NCI-H128 (cell line): ENCODE data around the gene MMP28.

ENCODE experiments used
- DNase-seq: peaks from one replicate; lab custom pipeline; 2025; ENCODE audit not compliant: unreplicated experiment; lab: John Stamatoyannopoulos, UW

The MMP28 gene

GRCh38 chr17:35801583-35802224 lies 6.3 kb upstream of the MMP28 start:
- DNase-seq, result no peak

GRCh38 chr17:35799942-35800341 lies 4.5 kb upstream of the MMP28 start:
- no peak for DNase-seq

DNA sequence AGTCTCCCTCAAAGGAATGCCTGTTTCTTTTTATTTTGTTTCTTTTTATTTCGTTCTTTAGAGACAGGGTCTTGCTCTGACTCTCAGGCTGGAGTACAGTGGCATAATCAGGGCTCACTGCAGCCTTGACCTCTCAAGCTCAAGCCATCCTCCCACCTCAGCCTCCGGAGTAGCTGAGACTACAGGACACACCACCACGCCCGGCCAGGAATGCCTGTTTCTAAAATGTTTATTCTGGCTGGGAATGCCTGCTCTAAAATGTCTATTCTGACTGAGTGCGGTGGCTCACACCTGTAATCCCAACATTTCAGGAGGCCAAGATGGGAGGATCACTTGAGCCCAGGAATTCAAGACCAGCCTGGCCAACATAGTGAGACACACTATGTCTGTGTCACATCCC lies 2.5 kb upstream of the MMP28 start:
- DNase-seq, result no peak

DNA sequence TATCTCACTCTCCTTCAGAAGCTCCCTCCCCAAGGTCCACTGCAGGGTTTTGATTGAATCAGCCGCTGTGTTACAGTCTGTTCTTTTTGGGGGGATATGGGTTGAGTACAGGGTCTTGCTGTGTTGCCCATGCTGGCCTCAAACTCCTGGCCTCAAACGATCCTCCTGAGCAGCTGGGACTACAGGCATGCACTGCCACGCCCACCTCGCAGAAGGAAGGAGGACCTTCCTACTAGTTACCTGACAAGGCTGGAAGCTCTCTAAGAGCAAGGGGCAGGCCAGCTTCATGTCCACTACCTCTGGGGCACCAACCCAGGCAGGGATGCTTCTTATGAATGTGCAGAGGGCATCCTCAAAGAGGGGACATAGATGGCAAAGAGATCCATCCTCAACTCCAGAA lies 1.9 kb upstream of the MMP28 start:
- DNase-seq, result no peak

GRCh38 chr17:35796942-35797341 lies 1.5 kb upstream of the MMP28 start:
- no peak for DNase-seq

- no peak for DNase-seq
Observed at GRCh38 chr17:35795871-35796265, 427 bp upstream of the MMP28 start.

- no peak for DNase-seq
Observed at GRCh38 chr17:35793257-35793656, 2.2 kb downstream of the MMP28 start.

DNA sequence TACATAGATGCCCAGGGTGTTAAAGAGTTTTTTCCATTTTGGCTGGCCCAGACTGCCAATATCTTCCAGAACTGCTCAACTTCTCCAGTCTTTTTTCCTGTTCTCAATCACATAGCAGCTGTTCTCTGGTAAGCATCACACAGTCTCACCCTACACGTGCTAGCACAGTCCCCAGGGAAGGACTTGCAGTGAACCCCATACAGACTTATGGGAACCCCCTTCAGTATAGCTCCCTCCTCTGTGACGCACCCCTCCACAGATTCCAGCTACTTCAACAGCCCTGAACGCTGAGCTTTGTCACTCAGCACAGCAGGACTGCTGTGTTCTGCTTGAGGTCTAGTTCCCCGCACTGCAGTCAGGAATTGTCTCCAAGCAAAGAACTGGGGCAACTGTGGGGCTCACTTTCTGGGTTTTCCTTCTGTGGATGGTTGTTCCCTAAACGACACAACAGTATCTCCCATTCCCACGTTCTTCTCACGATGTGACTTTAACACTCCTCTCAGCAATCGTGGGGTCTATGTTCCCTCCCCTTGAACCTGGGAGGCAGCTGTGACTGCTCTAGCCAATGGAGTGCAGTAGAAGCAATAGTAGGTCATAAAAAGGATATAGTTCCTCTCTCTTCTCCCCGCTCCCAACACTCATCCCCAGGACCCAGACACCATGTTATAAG lies 3.6 kb downstream of the MMP28 start:
- DNase-seq, result no peak

- DNase-seq, result no peak
Observed at GRCh38 chr17:35790841-35791240, 4.6 kb downstream of the MMP28 start.

- no peak for DNase-seq
Observed at GRCh38 chr17:35788477-35789368, 6.7 kb downstream of the MMP28 start.

- DNase-seq, result no peak
Observed at GRCh38 chr17:35786941-35787432, 8.5 kb downstream of the MMP28 start.

DNA sequence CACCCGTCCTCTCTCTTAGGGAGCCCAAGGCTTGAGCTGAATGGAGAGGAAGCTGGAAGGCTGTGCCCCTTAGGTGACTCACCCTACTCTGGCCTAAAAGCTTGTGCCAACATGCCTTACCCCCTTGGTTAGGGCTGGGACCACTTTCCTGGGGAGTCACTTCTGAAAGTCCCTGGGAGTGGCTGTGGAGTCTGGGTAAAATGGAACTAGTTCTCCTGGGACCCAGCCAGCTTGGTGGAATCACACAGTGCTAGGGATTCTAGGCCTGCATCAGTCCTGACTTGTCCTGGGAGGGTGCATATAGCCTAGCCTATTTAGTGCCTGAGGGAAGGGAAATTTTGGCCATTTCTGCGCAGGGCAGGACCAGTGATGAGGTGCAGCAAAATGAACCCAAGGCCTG lies 10.5 kb downstream of the MMP28 start:
- no peak for DNase-seq

DNA sequence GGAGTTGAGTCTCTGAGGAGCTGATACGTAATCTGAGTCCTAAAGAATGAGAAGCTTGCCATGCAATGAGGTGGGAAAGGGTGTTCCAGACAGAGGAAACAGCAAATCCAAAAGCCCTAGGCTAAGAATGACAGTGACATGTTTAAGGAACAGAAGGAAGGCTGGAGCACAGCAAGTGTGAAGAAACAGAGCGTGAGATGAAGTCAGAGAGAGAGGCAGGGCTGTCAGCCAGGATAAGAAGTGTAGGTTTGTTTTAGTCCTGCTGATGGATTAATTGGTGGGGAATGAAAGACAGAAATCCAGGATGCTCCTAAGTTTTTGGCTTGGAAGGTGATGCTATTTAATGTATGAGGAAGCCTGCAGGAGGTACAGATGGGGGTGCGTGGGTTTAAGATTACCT lies 14.5 kb downstream of the MMP28 start:
- no peak for DNase-seq

GRCh38 chr17:35778641-35779196 lies 16.7 kb downstream of the MMP28 start:
- DNase-seq, result no peak

DNA sequence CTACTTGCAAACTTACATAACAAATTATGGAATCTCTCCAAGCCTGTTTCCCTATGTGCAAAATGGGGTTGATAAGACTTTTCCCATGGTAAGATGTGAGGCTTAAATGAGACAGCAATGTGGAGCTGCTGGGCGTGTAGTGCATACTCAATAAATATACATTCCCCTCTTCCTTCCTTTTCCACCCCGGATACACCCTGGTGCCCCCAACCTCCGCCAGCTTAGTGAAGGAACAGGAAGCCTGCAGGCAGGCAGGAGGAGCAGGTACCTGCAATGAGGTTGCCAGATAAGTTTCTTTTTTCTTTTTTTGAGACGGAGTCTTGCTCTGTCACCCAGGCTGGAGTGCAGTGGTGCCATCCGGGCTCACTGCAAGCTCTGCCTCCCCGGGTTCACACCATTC lies 19.9 kb downstream of the MMP28 start:
- DNase-seq, result no peak

DNA sequence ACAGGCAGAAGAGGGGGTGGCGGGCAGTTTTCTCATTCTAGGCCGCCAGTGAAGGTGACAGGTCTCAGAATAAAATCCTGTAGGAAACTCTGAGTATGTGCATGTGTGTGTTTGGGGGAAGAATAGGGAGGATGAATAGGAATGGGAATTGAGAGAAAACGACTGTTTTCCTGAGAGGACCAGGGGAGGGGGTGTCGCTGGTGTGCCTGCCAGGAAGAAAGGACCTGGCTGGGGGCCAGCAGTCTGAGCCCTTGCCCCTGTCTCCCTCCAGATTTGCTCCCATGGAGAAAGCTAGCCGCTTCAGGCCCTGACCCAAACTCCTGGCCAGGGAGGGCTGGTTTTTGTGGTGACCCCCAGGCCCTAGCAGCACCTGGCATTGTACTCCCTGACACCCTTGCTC lies 20.4 kb downstream of the MMP28 start:
- DNase-seq, result no peak

DNA sequence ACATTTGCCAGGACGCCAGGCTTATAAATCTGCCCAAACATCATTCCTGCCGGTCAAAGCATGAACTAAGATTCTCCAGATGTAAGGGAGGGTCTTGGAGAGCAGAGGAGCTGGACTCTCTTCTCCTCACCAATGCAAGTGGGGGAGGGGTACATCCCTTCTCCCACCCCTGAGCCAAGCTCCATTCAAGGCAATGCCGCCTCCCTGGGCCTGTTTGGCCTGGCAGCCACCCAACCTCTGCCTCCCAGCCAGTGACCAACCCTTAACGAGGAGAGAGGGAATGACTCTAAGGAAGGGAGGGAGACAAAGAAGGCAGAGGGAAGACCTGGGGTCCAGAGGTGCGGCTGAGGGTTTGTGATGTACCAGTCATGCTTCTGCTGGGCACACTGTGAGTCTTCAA lies 20.9 kb downstream of the MMP28 start:
- DNase-seq, result no peak

- no peak for DNase-seq
Observed at GRCh38 chr17:35773679-35774425, 21.6 kb downstream of the MMP28 start.

- DNase-seq, result no peak
Observed at GRCh38 chr17:35773129-35773528, 22.3 kb downstream of the MMP28 start.

DNA sequence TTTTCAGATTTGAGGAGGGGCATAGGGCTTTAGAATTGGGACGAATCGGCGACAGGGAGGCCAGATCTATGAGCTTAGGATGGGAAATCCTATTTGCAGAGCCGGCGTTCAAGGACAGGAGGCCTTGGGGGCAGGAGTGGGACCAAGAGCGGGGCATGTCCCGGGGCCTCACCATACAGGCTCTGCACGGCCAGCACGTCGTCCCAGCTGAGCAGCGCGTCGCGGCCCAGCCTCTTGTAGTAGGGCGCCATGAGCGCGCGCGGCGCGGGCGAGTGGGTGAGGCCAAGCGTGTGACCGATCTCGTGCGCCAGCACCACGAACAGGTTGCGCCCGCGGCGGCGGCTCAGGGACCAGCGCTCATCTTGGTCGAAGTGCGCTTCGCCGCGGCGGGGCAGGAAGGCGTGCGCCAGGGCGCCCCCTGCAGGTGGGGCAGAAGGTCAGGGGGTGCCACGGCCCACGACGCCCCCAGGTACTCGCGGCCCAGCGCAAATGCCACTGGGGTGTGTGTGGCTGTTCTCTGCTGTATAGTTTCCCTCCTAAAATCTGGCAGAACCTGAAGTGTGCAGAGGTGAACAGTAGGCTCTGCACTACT lies 25.4 kb downstream of the MMP28 start:
- DNase-seq, result no peak
